GM08714 (cell line): Measurements from ENCODE around the gene BPHL.
"Not testable (repeated sequence)": the region's sequence is repeated elsewhere in the genome, so short reads cannot be mapped to it uniquely, and the experiment has no call there.

ENCODE experiments used
- H3K4me3 ChIP-seq: fragments of 200-500 bp; sonication (Bioruptor generic); 2 replicates; pipeline ENCODE4 v1.5.1; 2014; ENCODE audit warnings: mild to moderate bottlenecking, low read length, inconsistent platforms
- ZNF274 ChIP-seq: IDR thresholded peaks from 2 replicates; pipeline ENCODE4 v1.6.1; 2012; ENCODE audit warnings: mild to moderate bottlenecking, low read depth, low read length

Gene BPHL

DNA sequence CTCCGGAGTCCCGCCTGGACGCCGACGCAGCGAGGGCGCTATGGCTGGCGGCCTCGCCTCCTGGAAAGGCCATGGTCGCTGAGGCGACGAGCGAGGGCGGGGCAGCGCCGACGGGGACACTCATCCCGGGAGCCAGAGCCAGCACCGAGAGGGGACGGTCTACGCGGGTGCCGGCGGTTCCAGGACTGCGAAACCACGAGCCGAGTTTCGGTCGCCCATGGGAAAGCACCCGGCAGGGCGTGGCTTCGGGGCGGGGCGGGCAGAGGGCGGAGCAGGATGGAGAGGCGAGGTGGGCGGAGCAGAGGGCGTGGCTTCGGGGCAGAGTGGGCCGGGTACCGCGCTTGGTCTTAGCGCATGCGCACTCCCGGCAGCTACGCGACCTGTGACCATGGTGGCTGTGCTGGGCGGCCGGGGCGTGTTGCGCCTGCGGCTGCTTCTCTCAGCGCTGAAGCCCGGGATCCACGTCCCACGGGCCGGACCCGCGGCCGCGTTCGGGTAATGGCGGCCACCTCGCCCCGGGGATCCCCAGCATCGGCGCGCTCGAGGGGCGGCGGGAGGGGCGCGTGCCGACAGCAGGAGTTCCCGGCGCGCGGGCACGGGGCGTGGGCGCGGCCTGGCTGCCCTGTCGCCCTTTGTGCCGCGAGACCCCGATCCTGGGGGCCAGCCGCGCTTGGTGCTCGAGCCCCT, at the start of gene BPHL:
BPHL (plus strand) TSS at position 359 of the 687 bp plus-strand sequence; CDS start at position 389, 30 bp downstream.
- TF ChIP-seq ZNF274, result no peak
- H3K4me3 ChIP-seq, result peak within 1 kb of the TSS; percentile 85

DNA sequence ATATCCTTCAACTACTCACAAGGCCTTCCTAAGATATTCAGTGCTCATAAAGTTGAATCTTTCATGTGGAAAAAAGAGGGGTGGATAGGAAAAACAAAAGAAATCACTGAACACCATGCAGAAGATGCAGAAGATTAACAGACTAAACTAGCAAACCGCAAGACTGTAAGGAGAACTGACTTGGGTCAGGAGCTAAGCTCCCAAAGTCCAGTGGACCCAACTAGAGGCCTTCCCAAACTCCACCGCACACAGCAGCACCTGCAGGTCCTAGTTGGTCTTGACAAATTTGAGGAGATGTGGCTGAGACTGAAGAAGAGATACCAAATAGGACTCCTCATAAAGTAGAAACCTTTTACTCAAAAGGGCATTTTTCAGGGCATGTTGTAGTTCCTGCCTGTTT, 46.9 kb upstream of the BPHL start:
- no peak overlapping the region for H3K4me3 ChIP-seq
- TF ChIP-seq ZNF274, result no peak

DNA sequence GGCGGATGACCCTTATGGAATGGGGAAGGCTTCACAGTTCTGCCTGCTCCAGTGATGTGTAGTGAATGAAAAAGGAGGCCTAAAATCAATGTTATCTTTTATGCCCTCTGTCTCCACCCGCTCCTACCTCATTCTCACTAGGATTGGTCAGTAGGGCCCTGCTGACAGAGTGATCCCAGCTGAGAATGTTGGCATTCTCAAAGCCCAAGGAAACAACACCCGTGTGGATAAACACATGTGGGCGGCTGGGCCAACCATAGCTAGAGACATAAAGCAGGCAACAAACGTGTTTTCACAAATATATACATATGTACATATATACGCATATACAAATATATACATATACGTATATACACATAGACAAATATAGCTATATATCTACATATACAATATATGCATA, 45.7 kb upstream of the BPHL start:
- TF ChIP-seq ZNF274, result no peak
- H3K4me3 ChIP-seq, result no peak overlapping the region

DNA sequence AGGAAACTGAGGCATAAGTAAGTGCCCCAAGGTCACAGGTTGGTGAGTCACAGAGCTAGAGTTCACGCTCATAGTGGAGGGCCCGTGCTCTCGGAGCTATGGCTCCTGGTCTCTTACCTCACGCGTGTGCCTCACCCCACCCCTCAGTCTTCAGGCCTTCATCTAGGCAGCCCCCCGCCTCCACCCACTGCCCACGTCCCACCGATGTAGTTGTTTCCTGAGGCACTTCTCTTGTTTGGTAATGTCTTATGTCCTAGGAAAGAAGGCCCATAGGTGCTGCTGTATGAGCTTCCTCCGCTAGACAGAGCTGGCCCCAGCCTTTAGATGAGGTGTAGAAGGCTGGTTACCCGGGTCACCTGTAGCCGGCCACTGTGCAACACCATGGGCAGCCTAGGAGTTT, 45.1 kb upstream of the BPHL start:
- TF ChIP-seq ZNF274, result no peak
- no peak overlapping the region for H3K4me3 ChIP-seq

DNA sequence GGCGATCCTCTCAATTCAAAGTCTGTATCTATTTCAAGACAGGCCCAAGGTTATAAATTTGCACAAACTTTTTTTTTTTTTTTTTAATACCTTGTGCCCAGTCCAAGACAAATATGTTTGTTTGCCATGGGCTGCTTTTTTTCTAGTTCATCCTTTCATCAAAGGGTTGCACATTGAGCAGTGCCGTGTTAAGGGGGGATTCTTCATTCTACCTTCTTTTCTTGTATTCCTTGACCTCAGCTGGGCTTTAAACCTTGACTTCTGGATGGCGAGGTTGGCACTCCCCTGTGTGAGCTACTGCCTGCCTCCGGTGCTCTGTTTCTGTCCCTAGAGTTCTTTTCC, 42.8 kb upstream of the BPHL start:
- TF ChIP-seq ZNF274, result no peak
- no peak overlapping the region for H3K4me3 ChIP-seq

DNA sequence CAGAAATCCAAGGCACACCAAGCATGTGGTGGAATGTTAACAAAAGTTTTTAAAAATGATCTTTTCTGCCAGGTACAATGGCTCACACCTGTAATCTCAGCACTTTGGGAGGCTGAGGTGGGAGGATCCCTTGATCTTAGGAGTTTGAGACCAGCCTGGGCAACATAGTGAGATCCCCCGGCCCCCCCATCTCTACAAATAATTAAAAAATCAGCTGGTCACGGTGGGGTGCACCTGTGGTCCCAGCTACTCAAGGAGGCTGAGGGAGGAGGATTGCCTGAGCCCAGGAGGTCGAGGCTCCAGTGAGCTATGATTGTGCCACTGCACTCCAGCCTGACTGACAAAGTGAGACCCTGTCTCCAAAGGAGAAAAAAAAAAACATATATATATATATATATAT, 42.2 kb upstream of the BPHL start:
- H3K4me3 ChIP-seq, result no peak overlapping the region
- TF ChIP-seq ZNF274, result no peak

DNA sequence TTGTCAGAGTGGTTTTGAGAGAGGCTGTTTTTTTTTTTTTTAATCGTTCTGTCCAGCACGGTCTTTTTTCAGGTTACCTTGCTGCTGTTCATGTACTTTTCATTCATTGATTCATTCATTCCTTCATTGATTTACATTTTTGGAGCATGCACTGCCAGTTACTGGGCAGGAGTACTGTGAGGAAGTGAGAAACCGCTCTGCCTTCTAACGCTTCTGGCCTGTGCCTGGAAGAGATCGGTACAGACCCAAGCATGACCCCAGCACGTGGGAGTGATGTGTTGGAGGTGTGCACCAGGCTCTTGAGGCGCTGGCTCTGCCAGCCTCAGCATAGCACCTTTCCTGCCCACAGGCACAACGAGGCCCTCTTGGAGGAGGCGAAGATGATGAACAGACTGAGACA, 41.1 kb upstream of the BPHL start:
- no peak overlapping the region for H3K4me3 ChIP-seq
- TF ChIP-seq ZNF274, result no peak

DNA sequence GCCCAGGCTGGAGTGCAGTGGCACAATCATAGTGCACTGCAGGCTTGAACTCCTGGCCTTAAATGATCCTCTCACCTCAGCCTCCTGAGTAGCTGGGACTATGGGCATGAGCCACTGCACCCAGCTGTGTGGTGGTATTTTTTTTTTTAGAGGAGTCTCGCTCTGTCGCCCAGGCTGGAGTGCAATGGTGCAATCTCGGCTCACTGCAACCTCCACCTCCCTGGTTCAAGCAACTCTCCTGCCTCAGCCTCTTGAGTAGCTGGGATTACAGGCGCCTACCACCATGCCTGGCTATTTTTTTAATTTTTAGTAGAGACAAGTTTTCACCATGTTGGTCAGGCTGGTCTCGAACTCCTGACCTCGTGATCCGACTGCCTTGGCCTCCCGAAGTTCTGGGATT, 39.6 kb upstream of the BPHL start:
- not testable (repeated sequence) for H3K4me3 ChIP-seq

DNA sequence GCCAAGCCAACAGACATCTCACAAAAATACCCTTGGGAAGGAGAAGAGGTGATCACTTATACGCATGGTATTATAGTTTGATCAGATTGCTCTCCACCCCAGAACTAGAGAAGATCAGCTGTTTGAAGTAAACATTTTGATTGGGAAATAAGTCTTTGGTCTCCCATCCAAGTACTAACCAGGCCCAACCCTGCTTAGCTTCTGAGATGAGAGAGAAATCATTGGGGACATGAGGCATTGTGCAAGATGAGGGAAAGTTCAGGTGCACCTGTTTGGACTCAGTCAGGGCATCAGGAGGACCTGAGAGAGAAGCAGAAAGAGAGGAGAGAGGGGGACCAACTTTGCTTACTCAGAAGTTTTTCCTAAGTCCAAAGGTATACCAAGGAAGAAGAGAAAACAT, 38.8 kb upstream of the BPHL start:
- TF ChIP-seq ZNF274, result no peak
- H3K4me3 ChIP-seq, result no peak overlapping the region

DNA sequence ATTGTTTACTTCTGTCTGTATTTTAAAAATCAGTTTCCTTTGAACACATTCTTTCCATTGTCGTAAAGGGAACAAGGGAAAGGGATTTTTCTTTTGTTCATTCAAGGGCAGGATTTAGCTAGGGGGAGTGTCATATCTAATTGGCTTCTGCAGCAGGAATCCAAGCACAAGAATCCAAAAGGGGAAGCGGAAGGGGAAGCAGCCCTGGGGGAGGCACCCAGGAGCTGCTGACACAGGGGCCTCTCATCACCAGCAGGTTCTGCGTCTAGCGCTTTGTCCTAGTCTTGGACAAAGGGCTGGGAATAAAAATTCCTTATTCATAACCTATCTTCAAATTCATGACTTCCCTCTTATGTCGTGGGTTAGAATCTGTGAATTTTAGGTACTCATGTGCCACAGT, 36.6 kb upstream of the BPHL start:
- TF ChIP-seq ZNF274, result no peak
- H3K4me3 ChIP-seq, result no peak overlapping the region

DNA sequence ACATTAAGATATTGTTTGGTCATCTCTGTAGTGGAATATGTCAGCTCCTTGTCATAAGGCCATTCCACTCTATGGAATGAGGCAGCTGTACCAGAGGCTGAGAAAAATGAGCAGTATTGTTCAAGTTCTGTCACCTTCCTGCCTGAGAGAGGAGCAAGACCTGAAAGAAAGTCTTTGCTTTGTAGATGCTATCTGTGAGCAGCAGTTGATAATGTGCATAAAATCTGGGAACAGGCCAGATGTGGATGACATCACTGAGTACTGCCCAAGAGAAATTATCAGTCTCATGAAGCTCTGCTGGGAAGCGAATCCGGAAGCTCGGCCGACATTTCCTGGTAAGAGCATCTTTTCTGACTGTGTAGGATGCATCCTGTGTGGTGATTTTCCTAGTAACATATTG, 33.4 kb upstream of the BPHL start:
- TF ChIP-seq ZNF274, result no peak
- H3K4me3 ChIP-seq, result no peak overlapping the region

DNA sequence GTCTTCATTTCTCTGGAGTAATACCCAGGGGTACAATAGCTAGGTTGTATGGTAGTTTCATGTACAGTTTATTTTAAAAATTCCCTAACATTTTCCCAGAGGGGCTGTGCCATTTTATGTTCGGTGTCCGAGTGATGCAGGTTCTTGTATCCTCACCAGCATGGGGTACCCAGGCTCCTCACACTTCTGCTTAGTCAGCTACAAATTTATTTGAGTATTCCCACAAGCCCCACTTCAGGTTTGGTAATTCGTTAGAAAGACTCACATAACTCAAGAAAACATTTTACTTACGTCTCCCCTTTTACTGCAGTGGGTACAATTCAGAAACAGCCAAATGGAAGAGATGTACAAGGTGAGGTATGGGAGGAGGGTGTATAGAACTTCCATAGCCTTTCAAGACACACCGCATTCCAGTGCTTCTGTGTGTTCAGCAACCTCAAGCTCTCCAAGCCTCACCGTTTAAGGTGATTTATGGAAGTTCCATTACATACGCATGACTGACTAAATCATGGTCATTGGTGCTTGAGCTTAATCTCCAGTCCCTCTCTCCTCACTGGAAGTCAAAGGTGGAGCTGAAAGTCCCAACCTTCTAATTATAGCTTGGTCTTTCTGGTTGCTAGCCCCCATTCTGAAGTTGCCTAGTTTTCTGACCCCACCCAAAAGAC, 32.1 kb upstream of the BPHL start:
- no peak for TF ChIP-seq ZNF274
- no peak overlapping the region for H3K4me3 ChIP-seq

DNA sequence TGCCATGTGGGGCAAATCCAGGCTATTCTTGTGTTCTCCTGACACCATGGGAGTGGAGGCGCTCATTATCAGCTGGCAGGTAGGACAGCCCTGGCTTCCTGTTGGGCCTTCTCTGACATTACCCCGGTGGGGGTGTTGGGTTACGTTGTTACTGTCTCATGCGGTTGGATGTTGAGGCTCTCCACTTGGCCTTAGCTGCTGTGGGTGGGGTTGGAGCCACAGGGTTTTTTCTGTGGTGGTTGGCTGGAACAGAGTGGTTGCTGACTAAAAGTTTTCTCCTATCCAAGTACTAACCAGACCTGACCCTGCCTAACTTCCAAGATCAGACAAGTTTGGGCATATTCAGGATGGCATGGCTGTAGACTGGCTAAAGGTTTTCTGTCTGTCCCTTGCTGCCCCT, 30.1 kb upstream of the BPHL start:
- H3K4me3 ChIP-seq, result no peak overlapping the region
- no peak for TF ChIP-seq ZNF274

DNA sequence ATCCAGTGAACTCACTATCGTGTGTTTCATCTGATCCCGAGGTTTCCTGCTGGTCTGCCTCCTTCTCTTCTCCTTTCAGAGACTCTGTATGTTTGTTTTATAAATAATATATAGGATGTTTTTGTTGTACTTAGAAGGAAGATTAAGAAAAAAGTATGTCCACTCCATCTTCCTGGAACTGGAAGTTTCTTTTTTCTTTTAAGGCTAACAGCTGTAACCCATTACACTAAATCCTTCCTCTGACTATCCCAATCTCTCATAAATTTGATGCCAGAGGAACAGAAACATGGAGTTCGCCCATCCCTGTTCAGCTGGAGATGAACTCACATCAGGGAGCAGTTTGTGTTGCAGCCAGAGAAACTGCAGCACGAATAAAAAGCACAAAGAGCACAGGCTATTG, 29.5 kb upstream of the BPHL start:
- no peak for TF ChIP-seq ZNF274
- no peak overlapping the region for H3K4me3 ChIP-seq

DNA sequence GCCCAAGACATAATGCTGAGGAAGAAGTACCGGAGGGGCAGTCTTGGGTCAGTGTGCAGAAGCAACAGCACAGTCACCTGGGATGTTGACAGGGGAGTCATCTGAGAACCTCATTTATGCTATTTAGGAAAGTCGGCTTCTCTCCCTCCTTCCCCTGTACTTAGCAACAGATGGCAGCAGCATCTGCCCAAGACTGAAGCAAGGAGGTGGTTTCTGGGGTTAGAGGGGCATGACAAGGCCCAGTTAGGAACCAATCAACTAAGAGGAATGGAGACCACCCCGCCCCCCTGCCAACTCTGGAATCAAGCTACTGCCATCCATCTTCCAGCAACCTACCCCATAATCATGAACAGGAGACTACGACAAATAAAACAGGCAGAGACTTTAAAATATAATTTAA, 28.5 kb upstream of the BPHL start:
- no peak overlapping the region for H3K4me3 ChIP-seq
- TF ChIP-seq ZNF274, result no peak

DNA sequence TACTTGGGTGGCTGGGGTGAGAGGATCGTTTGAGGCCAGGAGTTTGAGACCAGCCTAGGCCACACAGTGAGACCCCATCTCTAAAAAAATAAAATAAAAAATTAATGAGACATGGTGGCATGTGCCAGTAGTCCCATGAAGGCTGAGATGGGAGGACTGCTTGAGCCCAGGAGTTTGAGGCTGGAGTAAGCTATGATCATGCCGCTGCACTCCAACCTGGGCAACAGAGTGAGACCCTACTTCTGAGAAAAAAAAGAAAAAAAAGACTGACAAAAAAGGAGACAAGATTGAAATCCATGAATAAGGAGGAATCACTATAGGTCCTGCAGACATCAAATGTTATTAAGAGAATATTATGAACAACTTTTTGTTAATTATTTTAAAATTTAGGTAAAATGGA, 23.7 kb upstream of the BPHL start:
- H3K4me3 ChIP-seq, result no peak overlapping the region
- TF ChIP-seq ZNF274, result no peak
